ENCODE data around the gene HNRNPF. TPM values are rescaled to one million over a fixed set of nuclear protein-coding genes. Genes with fewer than 3 reads are reported as not detected.

HNRNPF gene
- total RNA-seq, 1 donor from 2014 or later: 173 TPM

- H3K9me3 ChIP-seq: no peaks in the 10 kb centered on the region
- no peak for TF ChIP-seq CTCF (IDR thresholded peaks at IDR 0.05)
- intact Hi-C loops (cut with DNase I): no loop called here
- ATAC-seq: peak in 1 of 2 donors; percentile 11
- no peaks in the 10 kb centered on the region for H3K27me3 ChIP-seq (ENCODE audit: low read depth)
- no peak for DNase-seq
- H3K4me1 ChIP-seq: peaks cover 13% of the 10 kb centered on the region
- H3K27ac ChIP-seq: no peak overlapping the region
- H3K4me3 ChIP-seq: no peak overlapping the region
- H3K36me3 ChIP-seq: peaks cover 75% of the 10 kb centered on the region
Measured at GRCh38 chr10:43386981-43387677, 21.9 kb downstream of the HNRNPF start.

- no peaks in the 10 kb centered on the region for H3K27me3 ChIP-seq (ENCODE audit: low read depth)
- intact Hi-C loops (cut with DNase I): no loop called here
- ATAC-seq: no peak
- no peak for TF ChIP-seq CTCF (IDR thresholded peaks at IDR 0.05)
- H3K36me3 ChIP-seq: peaks cover 69% of the 10 kb centered on the region
- H3K9me3 ChIP-seq: no peaks in the 10 kb centered on the region
- no peak overlapping the region for H3K27ac ChIP-seq
- H3K4me3 ChIP-seq: no peak overlapping the region
- H3K4me1 ChIP-seq: peaks cover 9% of the 10 kb centered on the region
- no peak for DNase-seq
Measured at GRCh38 chr10:43386549-43386948, 22.4 kb downstream of the HNRNPF start.

GRCh38 chr10:43385412-43386004 lies 23.5 kb downstream of the HNRNPF start:
- peaks cover 59% of the 10 kb centered on the region for H3K36me3 ChIP-seq
- intact Hi-C loops (cut with DNase I): no loop called here

GRCh38 chr10:43384252-43385221 lies 24.4 kb downstream of the HNRNPF start:
- no peak for TF ChIP-seq CTCF (IDR thresholded peaks at IDR 0.05)
- no peaks in the 10 kb centered on the region for H3K9me3 ChIP-seq
- H3K27me3 ChIP-seq (ENCODE audit: low read depth): no peaks in the 10 kb centered on the region
- ATAC-seq: peak in 1 of 2 donors; percentile 31
- no peaks in the 10 kb centered on the region for H3K4me1 ChIP-seq
- no peak overlapping the region for H3K4me3 ChIP-seq
- intact Hi-C loops (cut with DNase I): no loop called here
- peaks cover 49% of the 10 kb centered on the region for H3K36me3 ChIP-seq
- DNase-seq: no peak
- no peak overlapping the region for H3K27ac ChIP-seq

More at GRCh38 chr10:43385412-43386004, 23.5 kb downstream of the HNRNPF start:
- Histone ChIP-seq H3K4me1 (peaks cover 2% of the 10 kb centered on the region), H3K9me3 (no peaks in the 10 kb centered on the region), H3K27me3 (ENCODE audit: low read depth) (no peaks in the 10 kb centered on the region), H3K27ac (no peak overlapping the region), H3K4me3 (no peak overlapping the region)
- ATAC-seq (no peak), DNase-seq (no peak)
- TF ChIP-seq CTCF (IDR thresholded peaks at IDR 0.05): no peak

- intact Hi-C loops (cut with DNase I): no loop called here
- no peaks in the 10 kb centered on the region for H3K27me3 ChIP-seq (ENCODE audit: low read depth)
- DNase-seq (no peak), ATAC-seq (peak in 1 of 2 donors; percentile 24)
- TF ChIP-seq CTCF (IDR thresholded peaks at IDR 0.05): no peak
- H3K4me1 ChIP-seq: no peaks in the 10 kb centered on the region
- no peak overlapping the region for H3K4me3 ChIP-seq
- H3K27ac ChIP-seq: no peak overlapping the region
- no peaks in the 10 kb centered on the region for H3K9me3 ChIP-seq
- peaks cover 38% of the 10 kb centered on the region for H3K36me3 ChIP-seq
Measured at GRCh38 chr10:43383204-43383971, 25.6 kb downstream of the HNRNPF start.
